Measurements from ENCODE around the gene RCOR3.

- TF ChIP-seq CTCF (IDR thresholded peaks at IDR 0.05) (no peak), POLR2A (IDR thresholded peaks at IDR 0.05) (no peak), EP300 (IDR thresholded peaks at IDR 0.05) (no peak)
Observed at GRCh38 chr1:211213702-211214101, 45.5 kb upstream of the RCOR3 start.

Measured in tibial nerve (tissue), 4 donors.